ENCODE data around the gene GSS.

- no peak for TF ChIP-seq CTCF (IDR thresholded peaks at IDR 0.05)
- no peak for TF ChIP-seq POLR2A (IDR thresholded peaks at IDR 0.05)
Measured at GRCh38 chr20:34976286-34976685, 20.7 kb upstream of the GSS start.
